HEK293T (cell line): ENCODE data around the gene OR10A6.

Experiments used
- ARNT ChIP-seq: fragments of 450-650 bp; IDR thresholded peaks from 2 replicates; pipeline ENCODE4 v1.6.1; 2017; ENCODE audit warnings: mild to moderate bottlenecking
- BHLHE40 ChIP-seq: fragments of 450-650 bp; IDR thresholded peaks from 2 replicates; pipeline ENCODE4 v1.6.1; 2016; ENCODE audit warnings: mild to moderate bottlenecking, moderate library complexity, borderline replicate concordance
- CTBP1 ChIP-seq: fragments of 450-650 bp; IDR thresholded peaks from 2 replicates; pipeline ENCODE4 v1.6.1; 2016; ENCODE audit warnings: borderline replicate concordance
- ELF4 ChIP-seq: fragments of 450-650 bp; IDR thresholded peaks from 2 replicates; pipeline ENCODE4 v1.6.1; 2017; ENCODE audit warnings: antibody characterized with exemption
- FOXA1 ChIP-seq: fragments of 450-650 bp; IDR thresholded peaks from 2 replicates; pipeline ENCODE4 v1.6.1; 2016; ENCODE audit warnings: mild to moderate bottlenecking
- FOXK2 ChIP-seq: fragments of 450-650 bp; IDR thresholded peaks from 2 replicates; pipeline ENCODE4 v1.6.1; 2016; ENCODE audit warnings: mild to moderate bottlenecking
- FOXM1 ChIP-seq: fragments of 450-650 bp; IDR thresholded peaks from 2 replicates; pipeline ENCODE4 v1.6.1; 2017; ENCODE audit warnings: mild to moderate bottlenecking, borderline replicate concordance
- HDGF ChIP-seq: fragments of 450-650 bp; IDR thresholded peaks from 2 replicates; pipeline ENCODE4 v1.6.1; 2017; ENCODE audit warnings: antibody characterized with exemption, borderline replicate concordance
- NFRKB ChIP-seq: fragments of 450-650 bp; IDR thresholded peaks from 2 replicates; pipeline ENCODE4 v1.6.1; 2016; ENCODE audit warnings: mild to moderate bottlenecking, moderate library complexity
- SP1 ChIP-seq: fragments of 450-650 bp; IDR thresholded peaks from 2 replicates; pipeline ENCODE4 v1.6.1; 2017
- SUZ12 ChIP-seq: fragments of 450-650 bp; IDR thresholded peaks from 2 replicates; pipeline ENCODE4 v1.6.1; 2016; ENCODE audit warnings: mild to moderate bottlenecking
- TARDBP ChIP-seq: fragments of 450-650 bp; IDR thresholded peaks from 2 replicates; pipeline ENCODE4 v1.6.1; 2016
- ZNF384 ChIP-seq: fragments of 450-650 bp; IDR thresholded peaks from 2 replicates; pipeline ENCODE4 v1.6.1; 2016
- TF ChIP-seq, protein P1 (sequence below): fragments of 450-650 bp; IDR thresholded peaks from 2 replicates; pipeline ENCODE4 v1.6.1; 2016

GRCh38 chr11:7936615-7937014 is 5.5 kb upstream of the OR10A6 start:
- TF ChIP-seq FOXM1 (no peak), TARDBP (no peak), NFRKB (no peak), HDGF (no peak), BHLHE40 (no peak), ELF4 (no peak), SUZ12 (no peak), SP1 (no peak), FOXK2 (no peak), ARNT (no peak), CTBP1 (no peak), FOXA1 (no peak), ZNF384 (no peak)
- TF ChIP-seq, protein P1, sequence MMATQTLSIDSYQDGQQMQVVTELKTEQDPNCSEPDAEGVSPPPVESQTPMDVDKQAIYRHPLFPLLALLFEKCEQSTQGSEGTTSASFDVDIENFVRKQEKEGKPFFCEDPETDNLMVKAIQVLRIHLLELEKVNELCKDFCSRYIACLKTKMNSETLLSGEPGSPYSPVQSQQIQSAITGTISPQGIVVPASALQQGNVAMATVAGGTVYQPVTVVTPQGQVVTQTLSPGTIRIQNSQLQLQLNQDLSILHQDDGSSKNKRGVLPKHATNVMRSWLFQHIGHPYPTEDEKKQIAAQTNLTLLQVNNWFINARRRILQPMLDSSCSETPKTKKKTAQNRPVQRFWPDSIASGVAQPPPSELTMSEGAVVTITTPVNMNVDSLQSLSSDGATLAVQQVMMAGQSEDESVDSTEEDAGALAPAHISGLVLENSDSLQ = no peak
